Brain pericyte (primary cell): ENCODE measurements around the gene PIK3R5.
"Not testable (repeated sequence)": the region's sequence is repeated elsewhere in the genome, so short reads cannot be mapped to it uniquely, and the experiment has no call there.

Experiments used
- DNase-seq: peaks from one replicate; pipeline ENCODE4 v3.0.0-alpha.2; 2012; ENCODE audit warnings: low read depth, low spot score

The PIK3R5 gene

GRCh38 chr17:8859027-8859803 lies 106.3 kb downstream of the PIK3R5 start:
- DNase-seq = no peak

- no peak for DNase-seq
Observed at GRCh38 chr17:8857919-8858318, 107.6 kb downstream of the PIK3R5 start.

- no peak for DNase-seq
Observed at GRCh38 chr17:8856869-8857575, 108.5 kb downstream of the PIK3R5 start.

- not testable (repeated sequence) for DNase-seq
Observed at GRCh38 chr17:8856205-8856603, 109.3 kb downstream of the PIK3R5 start.

GRCh38 chr17:8855477-8856204 lies 109.9 kb downstream of the PIK3R5 start:
- no peak for DNase-seq

- DNase-seq = no peak
Observed at GRCh38 chr17:8851600-8851999, 113.9 kb downstream of the PIK3R5 start.

- DNase-seq = no peak
Observed at GRCh38 chr17:8849311-8850041, 116.0 kb downstream of the PIK3R5 start.

GRCh38 chr17:8847891-8848290 lies 117.6 kb downstream of the PIK3R5 start:
- DNase-seq = no peak

- DNase-seq = no peak
Observed at GRCh38 chr17:8846768-8847211, 118.7 kb downstream of the PIK3R5 start.

GRCh38 chr17:8844229-8845218 lies 121.0 kb downstream of the PIK3R5 start:
- DNase-seq = no peak

GRCh38 chr17:8843344-8843743 lies 122.2 kb downstream of the PIK3R5 start:
- DNase-seq = no peak

GRCh38 chr17:8841844-8842243 lies 123.7 kb downstream of the PIK3R5 start:
- no peak for DNase-seq

- no peak for DNase-seq
Observed at GRCh38 chr17:8839410-8839935, 126.0 kb downstream of the PIK3R5 start.

GRCh38 chr17:8838551-8839095 lies 126.9 kb downstream of the PIK3R5 start:
- no peak for DNase-seq

- DNase-seq = no peak
Observed at GRCh38 chr17:8837563-8838075, 127.9 kb downstream of the PIK3R5 start.

GRCh38 chr17:8836821-8837562 lies 128.5 kb downstream of the PIK3R5 start:
- no peak for DNase-seq

- no peak for DNase-seq
Observed at GRCh38 chr17:8835631-8836364, 129.7 kb downstream of the PIK3R5 start.

- no peak for DNase-seq
Observed at GRCh38 chr17:8835106-8835505, 130.4 kb downstream of the PIK3R5 start.
